Stimulated activated naive CD8-positive, alpha-beta T cell treated with anti-CD3 and anti-CD28 coated beads, Interleukin-15, amount 100 ng/mL, for 72 hours (primary cell): Measurements from ENCODE around the gene SSPN.

Experiments
- ATAC-seq: fragments of 150-1000 bp; cut with Tn5 transposase; 2 replicates; pipeline ENCODE4 v1.10.0; 2021; ENCODE audit warnings: mild to moderate bottlenecking, moderate library complexity
- DNase-seq, 2 donors: peaks; one replicate each; pipeline ENCODE4 v3.0.0; 2021 to 2022
- H3K27ac Mint-ChIP-seq, 2 donors: one replicate each; pipeline ENCODE4 v1.8.0; 2022; ENCODE audit warnings: mild to moderate bottlenecking in 2 of 2, mixed read lengths in 2 of 2, moderate library complexity in 2 of 2
- H3K27me3 Mint-ChIP-seq: one replicate; pipeline ENCODE4 v1.8.0; 2022; ENCODE audit warnings: mixed read lengths
- H3K4me1 Mint-ChIP-seq: one replicate; pipeline ENCODE4 v1.8.0; 2022; ENCODE audit warnings: mild to moderate bottlenecking, mixed read lengths
- H3K4me3 Mint-ChIP-seq, 2 donors: one replicate each; pipeline ENCODE4 v1.8.0; 2022; ENCODE audit warnings: mild to moderate bottlenecking in 2 of 2, mixed read lengths in 2 of 2, moderate library complexity in 1 of 2
- H3K9me3 Mint-ChIP-seq, 2 donors: one replicate each; pipeline ENCODE4 v1.8.0; 2022; ENCODE audit warnings: mixed read lengths in 2 of 2

The SSPN gene

GRCh38 chr12:26176725-26177124 lies 18.6 kb upstream of the SSPN start:
- Mint-ChIP-seq H3K27ac (no peak overlapping the region), H3K4me1 (no peaks in the 10 kb centered on the region), H3K27me3 (peaks cover 31% of the 10 kb centered on the region), H3K4me3 (no peak overlapping the region), H3K9me3 (no peaks in the 10 kb centered on the region)
- no peak for DNase-seq
- no peak for ATAC-seq

GRCh38 chr12:26177283-26177682 lies 18.1 kb upstream of the SSPN start:
- Mint-ChIP-seq H3K4me1 (no peaks in the 10 kb centered on the region), H3K4me3 (no peak overlapping the region), H3K27ac (no peak overlapping the region), H3K9me3 (no peaks in the 10 kb centered on the region), H3K27me3 (peaks cover 35% of the 10 kb centered on the region)
- no peak for ATAC-seq
- DNase-seq: no peak

GRCh38 chr12:26179826-26180225 lies 15.5 kb upstream of the SSPN start:
- Mint-ChIP-seq H3K27ac (no peak overlapping the region), H3K4me3 (no peak overlapping the region), H3K9me3 (no peaks in the 10 kb centered on the region), H3K4me1 (no peaks in the 10 kb centered on the region), H3K27me3 (peaks cover 35% of the 10 kb centered on the region)
- no peak for DNase-seq
- ATAC-seq: no peak

- DNase-seq: no peak
- Mint-ChIP-seq H3K4me3 (no peak overlapping the region), H3K4me1 (no peaks in the 10 kb centered on the region), H3K27me3 (peaks cover 45% of the 10 kb centered on the region), H3K27ac (no peak overlapping the region), H3K9me3 (no peaks in the 10 kb centered on the region)
- ATAC-seq: no peak
Observed at GRCh38 chr12:26182377-26182776, 13.0 kb upstream of the SSPN start.

- Mint-ChIP-seq H3K9me3 (no peaks in the 10 kb centered on the region), H3K4me3 (no peak overlapping the region), H3K27ac (no peak overlapping the region), H3K27me3 (peaks cover 50% of the 10 kb centered on the region), H3K4me1 (no peaks in the 10 kb centered on the region)
- no peak for DNase-seq
- no peak for ATAC-seq
Observed at GRCh38 chr12:26185532-26186320, 9.6 kb upstream of the SSPN start.

GRCh38 chr12:26187014-26187798 lies 8.2 kb upstream of the SSPN start:
- Mint-ChIP-seq H3K4me3 (no peak overlapping the region), H3K27ac (peak overlapping the region in 1 of 2 donors; percentile 91), H3K4me1 (no peaks in the 10 kb centered on the region), H3K9me3 (no peaks in the 10 kb centered on the region), H3K27me3 (peaks cover 51% of the 10 kb centered on the region)
- DNase-seq: no peak
- ATAC-seq: no peak

- Mint-ChIP-seq H3K9me3 (no peaks in the 10 kb centered on the region), H3K27me3 (peaks cover 52% of the 10 kb centered on the region), H3K4me3 (no peak overlapping the region), H3K27ac (no peak overlapping the region), H3K4me1 (no peaks in the 10 kb centered on the region)
- DNase-seq (no peak), ATAC-seq (peak; percentile 59)
Observed at GRCh38 chr12:26188127-26188526, 7.2 kb upstream of the SSPN start.

GRCh38 chr12:26188641-26189040 lies 6.7 kb upstream of the SSPN start:
- no peak overlapping the region for H3K27ac Mint-ChIP-seq
- H3K4me3 Mint-ChIP-seq: no peak overlapping the region
- ATAC-seq (no peak), DNase-seq (no peak)
- no peaks in the 10 kb centered on the region for H3K9me3 Mint-ChIP-seq
- H3K4me1 Mint-ChIP-seq: no peaks in the 10 kb centered on the region
- H3K27me3 Mint-ChIP-seq: peaks cover 54% of the 10 kb centered on the region

GRCh38 chr12:26192142-26192541 lies 3.2 kb upstream of the SSPN start:
- no peak for DNase-seq
- H3K4me1 Mint-ChIP-seq: peaks cover 12% of the 10 kb centered on the region
- peaks cover 79% of the 10 kb centered on the region for H3K27me3 Mint-ChIP-seq
- H3K4me3 Mint-ChIP-seq: no peak overlapping the region
- no peak for ATAC-seq
- no peak overlapping the region for H3K27ac Mint-ChIP-seq
- no peaks in the 10 kb centered on the region for H3K9me3 Mint-ChIP-seq

GRCh38 chr12:26193539-26193938 lies 1.8 kb upstream of the SSPN start:
- ATAC-seq (no peak), DNase-seq (no peak)
- no peaks in the 10 kb centered on the region for H3K9me3 Mint-ChIP-seq
- H3K27ac Mint-ChIP-seq: no peak overlapping the region
- H3K27me3 Mint-ChIP-seq: peaks cover 84% of the 10 kb centered on the region
- H3K4me1 Mint-ChIP-seq: peaks cover 12% of the 10 kb centered on the region
- no peak overlapping the region for H3K4me3 Mint-ChIP-seq

GRCh38 chr12:26195641-26196420 lies 458 bp downstream of the SSPN start:
- no peak overlapping the region for H3K27ac Mint-ChIP-seq
- ATAC-seq (peak; percentile 70), DNase-seq (peak in 1 of 2 donors; percentile 6)
- peaks cover 84% of the 10 kb centered on the region for H3K27me3 Mint-ChIP-seq
- H3K4me1 Mint-ChIP-seq: peaks cover 12% of the 10 kb centered on the region
- no peaks in the 10 kb centered on the region for H3K9me3 Mint-ChIP-seq
- peak overlapping the region; percentile 79 to 80 for H3K4me3 Mint-ChIP-seq

- H3K27me3 Mint-ChIP-seq: peaks cover 78% of the 10 kb centered on the region
- H3K27ac Mint-ChIP-seq: no peak overlapping the region
- H3K9me3 Mint-ChIP-seq: no peaks in the 10 kb centered on the region
- peaks cover 12% of the 10 kb centered on the region for H3K4me1 Mint-ChIP-seq
- ATAC-seq: no peak
- no peak overlapping the region for H3K4me3 Mint-ChIP-seq
- no peak for DNase-seq
Observed at GRCh38 chr12:26196421-26196716, 996 bp downstream of the SSPN start.

- Mint-ChIP-seq H3K4me3 (no peak overlapping the region), H3K27ac (no peak overlapping the region), H3K27me3 (peaks cover 75% of the 10 kb centered on the region), H3K9me3 (no peaks in the 10 kb centered on the region), H3K4me1 (peaks cover 12% of the 10 kb centered on the region)
- DNase-seq (no peak), ATAC-seq (peak; percentile 17)
Observed at GRCh38 chr12:26197832-26198231, 2.5 kb downstream of the SSPN start.

GRCh38 chr12:26198742-26199141 lies 3.4 kb downstream of the SSPN start:
- Mint-ChIP-seq H3K27me3 (peaks cover 74% of the 10 kb centered on the region), H3K9me3 (no peaks in the 10 kb centered on the region), H3K4me3 (no peak overlapping the region), H3K4me1 (peaks cover 12% of the 10 kb centered on the region), H3K27ac (no peak overlapping the region)
- no peak for ATAC-seq
- DNase-seq: no peak

- H3K27me3 Mint-ChIP-seq: peaks cover 40% of the 10 kb centered on the region
- no peak overlapping the region for H3K4me3 Mint-ChIP-seq
- H3K4me1 Mint-ChIP-seq: no peaks in the 10 kb centered on the region
- no peak overlapping the region for H3K27ac Mint-ChIP-seq
- DNase-seq: no peak
- H3K9me3 Mint-ChIP-seq: no peaks in the 10 kb centered on the region
- ATAC-seq: no peak
Observed at GRCh38 chr12:26203167-26203780, 7.9 kb downstream of the SSPN start.
